Measurements from ENCODE around the gene THADA. TPM values are rescaled to one million over a fixed set of nuclear protein-coding genes. Genes with fewer than 3 reads are reported as not detected.
"Not testable (repeated sequence)": the region's sequence is repeated elsewhere in the genome, so short reads cannot be mapped to it uniquely, and the experiment has no call there.

THADA gene
- total and polyA plus RNA-seq, 10 donors = 14.2 to 51.3 (median 40.0) TPM

DNA sequence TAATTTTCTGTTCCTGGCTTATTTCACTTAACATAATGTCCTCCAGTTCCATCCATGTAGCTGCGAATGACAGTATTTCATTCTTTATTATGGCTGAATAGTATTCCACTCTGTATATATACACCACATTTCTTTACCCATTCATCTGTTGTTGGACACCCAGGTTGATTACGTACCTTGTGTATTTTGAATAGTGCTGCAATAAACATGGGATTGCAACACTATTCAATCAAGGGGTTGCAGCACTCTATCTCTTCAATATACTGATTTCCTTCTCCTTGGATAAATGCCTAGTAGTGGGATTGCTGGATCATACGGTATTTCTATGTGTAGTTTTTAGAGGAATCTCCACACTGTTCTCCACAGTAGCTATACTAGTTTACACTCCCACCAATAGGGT lies 61.3 kb downstream of the THADA start:
- intact Hi-C loops (cut with DNase I; ENCODE audit: low total_unique reads) = no loop called here
- H3K36me3 ChIP-seq = peaks cover 0 to 12% (median 0%) of the 10 kb centered on the region in 6 donors
- TF ChIP-seq, protein P1, sequence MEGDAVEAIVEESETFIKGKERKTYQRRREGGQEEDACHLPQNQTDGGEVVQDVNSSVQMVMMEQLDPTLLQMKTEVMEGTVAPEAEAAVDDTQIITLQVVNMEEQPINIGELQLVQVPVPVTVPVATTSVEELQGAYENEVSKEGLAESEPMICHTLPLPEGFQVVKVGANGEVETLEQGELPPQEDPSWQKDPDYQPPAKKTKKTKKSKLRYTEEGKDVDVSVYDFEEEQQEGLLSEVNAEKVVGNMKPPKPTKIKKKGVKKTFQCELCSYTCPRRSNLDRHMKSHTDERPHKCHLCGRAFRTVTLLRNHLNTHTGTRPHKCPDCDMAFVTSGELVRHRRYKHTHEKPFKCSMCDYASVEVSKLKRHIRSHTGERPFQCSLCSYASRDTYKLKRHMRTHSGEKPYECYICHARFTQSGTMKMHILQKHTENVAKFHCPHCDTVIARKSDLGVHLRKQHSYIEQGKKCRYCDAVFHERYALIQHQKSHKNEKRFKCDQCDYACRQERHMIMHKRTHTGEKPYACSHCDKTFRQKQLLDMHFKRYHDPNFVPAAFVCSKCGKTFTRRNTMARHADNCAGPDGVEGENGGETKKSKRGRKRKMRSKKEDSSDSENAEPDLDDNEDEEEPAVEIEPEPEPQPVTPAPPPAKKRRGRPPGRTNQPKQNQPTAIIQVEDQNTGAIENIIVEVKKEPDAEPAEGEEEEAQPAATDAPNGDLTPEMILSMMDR (IDR thresholded peaks at IDR 0.05 in 8 of 11, conservative IDR thresholded peaks at IDR 0.05 in 3 of 11) = no peak
- TF ChIP-seq POLR2A (IDR thresholded peaks at IDR 0.05) = no peak
- no peak for TF ChIP-seq POLR2AphosphoS5 (IDR thresholded peaks at IDR 0.05)
- no peaks in the 10 kb centered on the region for H3K27me3 ChIP-seq (replicated peaks in 1 of 7)
- no peaks in the 10 kb centered on the region for H3K9me3 ChIP-seq
- DNase-seq = no peak
- no peak overlapping the region for H3K4me3 ChIP-seq
- no peak overlapping the region for H3K27ac ChIP-seq
- H3K4me1 ChIP-seq = peaks cover 3 to 36% (median 27%) of the 10 kb centered on the region in 6 donors
- WGBS, 5 donors = 87 to 96% (median 92%) methylated on average over 3 of the region's 3 CpGs

DNA sequence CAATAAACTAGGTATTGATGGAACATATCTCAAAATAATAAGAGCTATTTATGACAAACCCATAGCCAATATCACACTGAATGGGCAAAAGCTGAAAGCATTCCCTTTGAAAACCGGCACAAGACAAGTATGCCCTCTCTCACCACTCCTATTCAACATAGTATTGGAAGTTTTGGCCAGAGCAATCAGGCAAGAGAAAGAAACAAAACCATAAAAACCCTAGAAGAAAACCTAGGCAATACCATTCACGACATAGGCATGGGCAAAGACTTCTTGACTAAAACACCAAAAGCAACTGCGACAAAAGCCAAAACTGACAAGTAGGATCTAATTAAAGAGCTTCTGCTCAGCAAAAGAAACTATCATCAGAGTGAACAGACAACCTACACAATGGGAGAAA lies 63.3 kb downstream of the THADA start:
- H3K27me3 ChIP-seq (replicated peaks in 1 of 7); DNase-seq; H3K4me3 ChIP-seq; intact Hi-C loops (cut with DNase I; ENCODE audit: low total_unique reads); H3K9me3 ChIP-seq; H3K27ac ChIP-seq: not testable (repeated sequence)
- WGBS, 5 donors = 95 to 99% (median 97%) methylated on average over 3 of the region's 3 CpGs
- Histone ChIP-seq H3K36me3 (peaks cover 0 to 20% (median 0%) of the 10 kb centered on the region in 6 donors), H3K4me1 (peaks cover 0 to 16% (median 8%) of the 10 kb centered on the region in 6 donors)

DNA sequence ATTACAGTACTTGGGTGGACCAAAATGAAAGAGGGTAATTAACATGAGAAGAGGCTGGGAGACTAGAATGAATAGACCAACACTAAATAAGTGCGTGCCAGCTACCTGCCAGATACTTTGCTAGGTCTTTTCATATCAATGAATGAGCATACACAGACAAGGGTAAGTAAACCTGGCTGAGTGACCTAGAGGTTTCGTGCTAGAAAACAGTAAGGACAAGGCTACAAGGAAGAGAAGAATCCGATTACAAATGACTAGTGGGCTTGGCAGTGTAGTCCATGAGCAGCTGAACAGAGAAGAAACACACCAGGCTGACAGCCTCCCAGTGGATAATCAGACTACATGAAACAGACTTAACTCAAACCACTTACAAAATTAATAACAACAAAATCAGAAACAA lies 64.6 kb downstream of the THADA start:
- Histone ChIP-seq H3K4me1 (peaks cover 0 to 5% (median under 1%) of the 10 kb centered on the region in 6 donors), H3K27me3 (replicated peaks in 1 of 7) (no peaks in the 10 kb centered on the region), H3K4me3 (no peak overlapping the region), H3K27ac (no peak overlapping the region), H3K36me3 (peaks cover 0 to 23% (median 1%) of the 10 kb centered on the region in 6 donors), H3K9me3 (no peaks in the 10 kb centered on the region)
- DNase-seq = no peak
- no peak for TF ChIP-seq POLR2A (IDR thresholded peaks at IDR 0.05)
- TF ChIP-seq POLR2AphosphoS5 (IDR thresholded peaks at IDR 0.05) = no peak
- TF ChIP-seq, protein P1 (IDR thresholded peaks at IDR 0.05 in 8 of 11, conservative IDR thresholded peaks at IDR 0.05 in 3 of 11) = no peak
- 93 to 99% (median 95%) methylated on average over 3 of the region's 3 CpGs for WGBS, 5 donors
- intact Hi-C loops (cut with DNase I; ENCODE audit: low total_unique reads) = no loop called here

DNA sequence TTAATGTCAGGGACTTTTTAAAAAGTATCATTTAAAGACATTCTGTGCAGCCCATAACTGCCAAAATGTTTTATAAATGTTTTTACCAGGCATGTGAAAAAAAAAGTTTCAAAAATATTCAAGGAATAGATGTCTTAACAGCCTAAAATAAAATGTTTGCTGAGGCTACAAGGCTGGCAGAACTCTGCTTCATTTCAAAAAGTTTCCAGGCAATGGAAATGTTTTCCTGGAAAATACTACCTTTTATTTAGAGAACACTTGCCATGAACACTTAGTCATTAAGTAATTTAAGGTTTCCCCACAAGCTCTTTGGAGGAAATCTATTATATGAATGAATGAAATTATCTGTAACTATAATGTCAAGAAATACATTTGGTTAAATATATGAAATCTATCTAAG lies 68.8 kb downstream of the THADA start:
- Histone ChIP-seq H3K9me3 (peaks cover 0 to 10% (median 2%) of the 10 kb centered on the region in 8 donors), H3K36me3 (peaks cover 0 to 28% (median 0%) of the 10 kb centered on the region in 6 donors), H3K27me3 (replicated peaks in 1 of 7) (no peaks in the 10 kb centered on the region), H3K4me3 (no peak overlapping the region), H3K4me1 (peaks cover 0 to 8% (median 1%) of the 10 kb centered on the region in 6 donors), H3K27ac (peak overlapping the region in 1 of 8 donors; percentile 11)
- DNase-seq = no peak
- TF ChIP-seq POLR2A (IDR thresholded peaks at IDR 0.05) (no peak), POLR2AphosphoS5 (IDR thresholded peaks at IDR 0.05) (no peak)
- TF ChIP-seq, protein P1 (IDR thresholded peaks at IDR 0.05 in 8 of 11, conservative IDR thresholded peaks at IDR 0.05 in 3 of 11) = no peak
- intact Hi-C loops (cut with DNase I; ENCODE audit: low total_unique reads) = no loop called here

DNA sequence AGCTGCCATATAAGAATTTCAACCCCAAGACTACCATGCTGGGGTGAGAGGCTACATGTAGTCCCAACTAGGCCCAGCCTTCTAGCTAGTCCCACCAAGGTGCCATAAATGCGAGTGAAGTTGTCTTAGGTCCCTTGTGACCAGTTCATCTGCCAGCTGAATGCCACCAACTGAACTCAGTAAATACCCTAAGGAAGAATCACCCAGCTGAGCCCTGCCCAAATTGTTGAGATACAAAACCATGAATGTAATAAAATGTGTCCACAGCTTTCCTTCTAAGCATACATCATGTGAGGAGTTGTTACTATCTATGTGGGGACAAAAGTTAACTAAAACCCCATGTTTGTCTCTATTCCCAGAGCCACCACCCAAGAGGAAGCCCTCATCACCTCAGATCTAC lies 70.3 kb downstream of the THADA start:
- H3K27ac ChIP-seq = no peak overlapping the region
- no peaks in the 10 kb centered on the region for H3K27me3 ChIP-seq (replicated peaks in 1 of 7)
- DNase-seq = no peak
- intact Hi-C loops (cut with DNase I; ENCODE audit: low total_unique reads) = no loop called here
- peaks cover 0 to 10% (median 2%) of the 10 kb centered on the region in 8 donors for H3K9me3 ChIP-seq
- WGBS, 5 donors = 97 to 100% (median 100%) methylated on average over 1 of the region's 1 CpG
- H3K4me3 ChIP-seq = no peak overlapping the region
- peaks cover 0 to 8% (median 1%) of the 10 kb centered on the region in 6 donors for H3K4me1 ChIP-seq
- TF ChIP-seq, protein P1 (IDR thresholded peaks at IDR 0.05 in 8 of 11, conservative IDR thresholded peaks at IDR 0.05 in 3 of 11) = no peak
- no peak for TF ChIP-seq POLR2A (IDR thresholded peaks at IDR 0.05)
- no peak for TF ChIP-seq POLR2AphosphoS5 (IDR thresholded peaks at IDR 0.05)
- H3K36me3 ChIP-seq = peaks cover 0 to 28% (median 0%) of the 10 kb centered on the region in 6 donors
